GM12891 (cell line): Measurements from ENCODE around the gene PTK7.

ENCODE experiments used
- POLR2A ChIP-seq: IDR thresholded peaks from 2 replicates; pipeline ENCODE4 v1.6.1; 2011; ENCODE audit warnings: low read depth, low read length, control low read depth
- TAF1 ChIP-seq: IDR thresholded peaks from 2 replicates; pipeline ENCODE4 v1.6.1; 2011; ENCODE audit warnings: low read depth, low read length, control low read depth

DNA sequence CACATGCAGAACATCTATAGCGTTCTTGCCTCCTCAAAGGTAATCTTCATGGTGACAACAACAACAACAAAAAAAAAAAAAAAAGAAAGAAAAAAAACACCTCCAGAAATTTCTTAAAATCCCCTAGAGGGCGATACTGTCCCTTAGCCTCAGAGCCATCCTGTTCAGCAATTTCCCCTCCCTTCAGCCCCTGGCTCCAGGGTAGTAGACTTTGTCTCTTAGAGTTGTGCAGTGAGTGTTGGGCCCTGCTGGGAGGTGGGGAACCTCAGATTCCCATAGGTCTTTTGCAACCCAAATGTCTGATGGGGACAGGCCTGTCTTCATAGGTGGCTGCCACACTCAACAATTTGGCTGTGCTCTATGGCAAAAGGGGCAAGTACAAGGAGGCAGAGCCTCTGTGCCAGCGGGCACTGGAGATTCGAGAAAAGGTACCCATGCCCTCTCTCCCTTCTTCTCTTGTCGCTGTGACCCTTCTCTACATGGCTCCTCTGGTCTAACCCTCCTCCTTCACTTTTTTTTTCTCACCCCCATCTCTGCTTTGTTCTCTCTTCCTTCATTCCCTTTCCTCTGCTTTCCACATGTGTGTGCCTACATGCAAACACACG lies 6.0 kb upstream of the PTK7 start:
- no peak for TF ChIP-seq TAF1
- TF ChIP-seq POLR2A: no peak
